Motor neuron (in vitro differentiated cells): Measurements from ENCODE around the gene C2CD3. TPM values are rescaled to one million over a fixed set of nuclear protein-coding genes. Genes with fewer than 3 reads are reported as not detected.
A peak's percentile ranks its signal among the peaks of the same experiment; 100 is the strongest.

ENCODE experiments used
- ATAC-seq, 8 experiments: fragments of 200-7000 bp; cut with Tn5 transposase; replicated peaks in 6 of 8; 2 replicates each; pipeline ENCODE4 v1.8.0; 2021; ENCODE audit warnings: mild to moderate bottlenecking in 8 of 8, moderate library complexity in 8 of 8
- H3K27ac ChIP-seq, 2 donors: fragments of 250-450 bp; sonication (Bioruptor Pico); 2 replicates each; pipeline ENCODE4 v1.9.0; 2021; ENCODE audit warnings: antibody characterized with exemption in 2 of 2, mild to moderate bottlenecking in 2 of 2, moderate library complexity in 1 of 2
- H3K4me1 ChIP-seq, 2 donors: fragments of 250-450 bp; sonication (Bioruptor Pico); replicated peaks in 1 of 2; 2 replicates each; pipeline ENCODE4 v1.6.1; 2021; ENCODE audit warnings: antibody characterized with exemption in 2 of 2, mild to moderate bottlenecking in 2 of 2, moderate library complexity in 1 of 2
- H3K4me3 ChIP-seq, 5 donors: fragments of 250-450 bp; sonication (Bioruptor Pico); 2 replicates each; pipeline ENCODE4 v1.9.0; 2021; ENCODE audit warnings: antibody characterized with exemption in 5 of 5, mild to moderate bottlenecking in 5 of 5, moderate library complexity in 4 of 5
- WGBS, 10 experiments: fragments of 450-650 bp; shearing (Covaris generic); methylation state at CpG; one replicate each; pipeline ENCODE4 v1.0.0; 2022; 5-methylcytosine and 5-hydroxymethylcytosine counted together
- in situ Hi-C, 9 experiments: fragments of 400-800 bp; cut with MboI; loops; one replicate each; pipeline ENCODE4 v1.15.0; 2021; ENCODE audit warnings: low sequenced_read_pairs in 9 of 9, low pct_unique_long_range_greater_than_20kb in 2 of 9; ENCODE audit not compliant: unreplicated experiment in 9 of 9
- total RNA-seq, 8 experiments: library from RNA; unstranded; fragments of 300-600 nt; gene quantifications; 2 replicates each; pipeline versions ENCODE4 v1.2.3 to v1.2.4, GENCODE V29; 2022

Gene C2CD3
- total RNA-seq, 8 experiments from 2014 or later, result 8.0 to 26.3 (median 15.2) TPM

- 3 to 100% (median 65%) methylated on average over 1 to 6 of the region's 10 CpGs; no CpG with 5 or more reads in 5 of the 10 experiments for WGBS, 10 experiments
- Histone ChIP-seq H3K27ac (no peak overlapping the region), H3K4me1 (peaks cover 0 to 4% of the 10 kb centered on the region in 2 donors), H3K4me3 (no peak overlapping the region)
- in situ Hi-C loops, result no loop called here
- peak in 3 of 8 experiments; percentile 13 to 52 (median 42) for ATAC-seq
Observed at GRCh38 chr11:73965076-73965763, 205.6 kb downstream of the C2CD3 start.

- WGBS, 10 experiments, result 48 to 100% (median 79%) methylated on average over 1 to 8 of the region's 8 CpGs; no CpG with 5 or more reads in 4 of the 10 experiments
- no peak overlapping the region for H3K27ac ChIP-seq
- no peak overlapping the region for H3K4me3 ChIP-seq
- peaks cover 0 to 4% of the 10 kb centered on the region in 2 donors for H3K4me1 ChIP-seq
- in situ Hi-C loops, result no loop called here
- ATAC-seq, result peak in 4 of 8 experiments; percentile 2 to 17 (median 6)
Observed at GRCh38 chr11:73963861-73964260, 206.9 kb downstream of the C2CD3 start.

Other genes with a start within 250 kb of the C2CD3 start
- gene DNAJB13, start 220.0 kb downstream of the C2CD3 start, total RNA-seq, result 1 to 10 TPM in 2 of 8 experiments, under 1 TPM in 5, not detected in 1; 0.17 to 6.7 (median 0.55) TPM
- gene UCP2, start 188.2 kb downstream of the C2CD3 start, total RNA-seq, result 10 to 100 TPM in 2 of 8 experiments, 1 to 10 TPM in 6; 1.3 to 15.0 (median 4.0) TPM
- gene UCP3, start 161.9 kb downstream of the C2CD3 start, total RNA-seq, result 1 to 10 TPM in 6 of 8 experiments, under 1 TPM in 2; 0.51 to 2.6 (median 2.1) TPM
- 10 to 100 TPM; 34.9 to 68.7 (median 46.8) TPM for gene PPME1, start 287 bp upstream of the C2CD3 start, total RNA-seq
- 1 to 10 TPM in 3 of 8 experiments, under 1 TPM in 5; 0.25 to 3.5 (median 0.78) TPM for gene P4HA3, start 140.6 kb upstream of the C2CD3 start, total RNA-seq
- 10 to 100 TPM in 6 of 8 experiments, 1 to 10 TPM in 2; 1.4 to 82.5 (median 40.4) TPM for gene PGM2L1, start 227.4 kb upstream of the C2CD3 start, total RNA-seq